SHP77 (cell line): ENCODE data around the gene LCE2B.
A peak's percentile ranks its signal among the peaks of the same experiment; 100 is the strongest.

Experiments
- DNase-seq, 2 experiments: peaks; one replicate each; lab custom pipeline; 2025; lab: John Stamatoyannopoulos, UW

The LCE2B gene

GRCh38 chr1:152735648-152736047 lies 49.7 kb downstream of the LCE2B start:
- peak in 1 of 2 experiments; percentile 29 for DNase-seq
